Aorta (tissue), 5 donors: ENCODE results near the gene SHFL. TPM values are rescaled to one million over a fixed set of nuclear protein-coding genes. Genes with fewer than 3 reads are reported as not detected.

Experiments used
- ATAC-seq: fragments of 200-7000 bp; cut with Tn5 transposase; one replicate; pipeline ENCODE4 v1.9.1; 2022; ENCODE audit warnings: moderate library complexity; ENCODE audit not compliant: low FRiP score
- DNase-seq, 2 donors: peaks; one replicate each; pipeline ENCODE4 v3.0.0-alpha.2; 2020
- H3K27ac ChIP-seq, 2 donors: one replicate each; pipeline ENCODE4 v1.5.1; 2013; ENCODE audit warnings: low read length in 2 of 2, mild to moderate bottlenecking in 2 of 2, moderate library complexity in 2 of 2, control low read depth in 1 of 2, inconsistent platforms in 1 of 2, low read depth in 1 of 2
- H3K27me3 ChIP-seq, 2 donors: one replicate each; pipeline ENCODE4 v1.6.1; 2013; ENCODE audit warnings: control low read depth in 1 of 2, low read length in 1 of 2, mild to moderate bottlenecking in 1 of 2, moderate library complexity in 1 of 2; ENCODE audit not compliant: insufficient read depth in 2 of 2, control insufficient read depth in 1 of 2
- H3K36me3 ChIP-seq, 2 donors: one replicate each; pipeline ENCODE4 v1.6.1; 2013; ENCODE audit warnings: control low read depth in 1 of 2, low read length in 1 of 2, mild to moderate bottlenecking in 1 of 2; ENCODE audit not compliant: insufficient read depth in 2 of 2, control insufficient read depth in 1 of 2
- H3K4me1 ChIP-seq, 2 donors: one replicate each; pipeline ENCODE4 v1.6.1; 2013; ENCODE audit warnings: low read length in 2 of 2, control low read depth in 1 of 2, mild to moderate bottlenecking in 1 of 2, moderate library complexity in 1 of 2; ENCODE audit not compliant: insufficient read depth in 2 of 2, control insufficient read depth in 1 of 2
- H3K4me3 ChIP-seq, 2 donors: one replicate each; pipeline ENCODE4 v1.5.1; 2013; ENCODE audit warnings: low read length in 2 of 2, control low read depth in 1 of 2, mild to moderate bottlenecking in 1 of 2
- H3K9me3 ChIP-seq: one replicate; pipeline ENCODE4 v1.6.1; 2013; ENCODE audit warnings: mild to moderate bottlenecking, low read length; ENCODE audit not compliant: control insufficient read depth
- WGBS, 2 donors: extraction: QIAGEN DNeasy Blood & Tissue Kit; methylation state at CpG; one replicate each; pipeline ENCODE4 v1.1.7; 2013; 5-methylcytosine and 5-hydroxymethylcytosine counted together
- intact Hi-C, 2 donors: fragments of 100-400 bp; cut with DNase I; formaldehyde crosslinking; loops; one replicate each; pipeline versions ENCODE4 v1.14.2 to v1.15.0; 2022
- long read RNA-seq, 2 donors: library from polyadenylated mRNA; unstranded; transcript quantifications; one replicate each; pipeline ENCODE4 v2.0.0, GENCODE V29; 2020 to 2021
- polyA plus RNA-seq, 2 donors: library from polyadenylated mRNA; stranded (reverse); fragments of 200-250 nt; gene quantifications; one replicate each; pipeline ENCODE4 v1.2.3, GENCODE V29; 2013
- total RNA-seq, 2 donors: library from RNA; stranded (reverse); fragmentation: NEBNext Ultra II Directional; extraction: Animal tissue kit (Norgen Biotek cat#: 25700); gene quantifications; one replicate each; pipeline ENCODE4 v1.2.1, GENCODE V29; 2021
- donor health status: healthy with polysubstance abuse.
- donor health status: Bipolar disorder and iron deficiency.
- donor health status: DM: no; HTN: no; CAD: no.
- donor health status: DM: no; HTN: no; CAD: no.
- donor health status: DM: yes; HTN: yes; CAD: no.

SHFL gene
- total RNA-seq, result 10 to 100 TPM; 32.1 to 50.5 TPM
- polyA plus RNA-seq, result 10 to 100 TPM; 20.3 to 70.2 TPM
- long read RNA-seq, donor 1, transcript C19orf66-203 (7 exons, 2,079 nt), result minor isoform, 26 of 134 reads
- long read RNA-seq, donor 1, transcript C19orf66-201 (8 exons, 2,117 nt), result major isoform, 70 of 134 reads
- long read RNA-seq, donor 1, transcript C19orf66-209 (8 exons, 1,481 nt), result minor isoform, 8 of 134 reads
- long read RNA-seq, donor 1, partial matches to known transcripts, result 14 of 134 reads
- long read RNA-seq, donor 1, other reads (novel, unspliced or antisense), result 14 of 134 reads
- long read RNA-seq, donor 2, transcript C19orf66-203 (7 exons, 2,079 nt), result minor isoform, 15 of 50 reads
- long read RNA-seq, donor 2, transcript C19orf66-201 (8 exons, 2,117 nt), result major isoform, 16 of 50 reads
- long read RNA-seq, donor 2, partial matches to known transcripts, result 9 of 50 reads
- long read RNA-seq, donor 2, other reads (novel, unspliced or antisense), result 4 of 50 reads

- intact Hi-C loops, result no loop called here
- no peaks in the 10 kb centered on the region for H3K4me1 ChIP-seq
- DNase-seq, result peak; percentile 85 to 91
- no peaks in the 10 kb centered on the region for H3K9me3 ChIP-seq
- no peaks in the 10 kb centered on the region for H3K36me3 ChIP-seq
- H3K27ac ChIP-seq, result peak within 1 kb of the TSS; percentile 63 to 90
- 3 to 4% methylated on average over 79 to 81 of the region's 81 CpGs for WGBS, 2 donors
- no peaks in the 10 kb centered on the region for H3K27me3 ChIP-seq
- peak; percentile 94 for ATAC-seq
- H3K4me3 ChIP-seq, result peak within 1 kb of the TSS; percentile 88 to 91
Measured at GRCh38 chr19:10085641-10086590, at the start of gene SHFL. SHFL (plus strand) TSS chr19:10086317; CDS start chr19:10086428, 111 bp downstream.

GRCh38 chr19:10036601-10037071, 49.5 kb upstream of the SHFL start:
- H3K36me3 ChIP-seq, result no peaks in the 10 kb centered on the region
- ATAC-seq (no peak), DNase-seq (no peak)
- H3K4me3 ChIP-seq, result no peak overlapping the region
- peaks cover 7% of the 10 kb centered on the region for H3K9me3 ChIP-seq
- no peak overlapping the region for H3K27ac ChIP-seq
- no peaks in the 10 kb centered on the region for H3K4me1 ChIP-seq
- peaks cover 0 to 3% of the 10 kb centered on the region in 2 donors for H3K27me3 ChIP-seq
- intact Hi-C loops, result no loop called here
- WGBS, 2 donors, result 69 to 73% methylated on average over 5 of the region's 5 CpGs

GRCh38 chr19:10037367-10037766, 48.8 kb upstream of the SHFL start:
- Histone ChIP-seq H3K27ac (no peak overlapping the region), H3K9me3 (peaks cover 13% of the 10 kb centered on the region), H3K4me1 (no peaks in the 10 kb centered on the region), H3K4me3 (no peak overlapping the region), H3K36me3 (no peaks in the 10 kb centered on the region), H3K27me3 (peaks cover 0 to 3% of the 10 kb centered on the region in 2 donors)
- 59 to 66% methylated on average over 4 of the region's 4 CpGs for WGBS, 2 donors
- DNase-seq (no peak), ATAC-seq (no peak)
- intact Hi-C loops, result no loop called here

GRCh38 chr19:10037809-10038208, 48.3 kb upstream of the SHFL start:
- WGBS, 2 donors, result 68 to 70% methylated on average over 5 of the region's 5 CpGs
- H3K27ac ChIP-seq, result no peak overlapping the region
- DNase-seq, result no peak

GRCh38 chr19:10043286-10043927, 42.7 kb upstream of the SHFL start:
- Histone ChIP-seq H3K9me3 (peaks cover 33% of the 10 kb centered on the region), H3K27me3 (peaks cover 0 to 3% of the 10 kb centered on the region in 2 donors), H3K4me3 (no peak overlapping the region), H3K27ac (no peak overlapping the region), H3K4me1 (no peaks in the 10 kb centered on the region), H3K36me3 (no peaks in the 10 kb centered on the region)
- intact Hi-C loops, result no loop called here
- 73 to 75% methylated on average over 4 of the region's 4 CpGs for WGBS, 2 donors
- ATAC-seq (no peak), DNase-seq (no peak)

More at GRCh38 chr19:10037809-10038208, 48.3 kb upstream of the SHFL start:
- Histone ChIP-seq H3K4me1 (no peaks in the 10 kb centered on the region), H3K4me3 (no peak overlapping the region), H3K27me3 (peaks cover 0 to 3% of the 10 kb centered on the region in 2 donors), H3K36me3 (no peaks in the 10 kb centered on the region), H3K9me3 (peaks cover 17% of the 10 kb centered on the region)
- intact Hi-C loops, result no loop called here
- no peak for ATAC-seq

- peaks cover 33% of the 10 kb centered on the region for H3K9me3 ChIP-seq
- intact Hi-C loops, result no loop called here
- no peak overlapping the region for H3K4me3 ChIP-seq
- H3K27ac ChIP-seq, result no peak overlapping the region
- no peaks in the 10 kb centered on the region for H3K36me3 ChIP-seq
- DNase-seq (no peak), ATAC-seq (no peak)
- 82 to 83% methylated on average over 1 of the region's 1 CpG for WGBS, 2 donors
- H3K27me3 ChIP-seq, result peaks cover 0 to 1% of the 10 kb centered on the region in 2 donors
- H3K4me1 ChIP-seq, result no peaks in the 10 kb centered on the region
Measured at GRCh38 chr19:10044390-10044789, 41.7 kb upstream of the SHFL start.

- Histone ChIP-seq H3K27ac (no peak overlapping the region), H3K4me1 (no peaks in the 10 kb centered on the region), H3K36me3 (no peaks in the 10 kb centered on the region), H3K4me3 (no peak overlapping the region), H3K27me3 (no peaks in the 10 kb centered on the region), H3K9me3 (peaks cover 32% of the 10 kb centered on the region)
- DNase-seq (no peak), ATAC-seq (no peak)
- WGBS, 2 donors, result 50 to 53% methylated on average over 1 of the region's 1 CpG
- intact Hi-C loops, result no loop called here
Measured at GRCh38 chr19:10045371-10045770, 40.7 kb upstream of the SHFL start.

GRCh38 chr19:10049626-10050025, 36.5 kb upstream of the SHFL start:
- intact Hi-C loops, result no loop called here
- no peak for DNase-seq
- H3K36me3 ChIP-seq, result no peaks in the 10 kb centered on the region
- no peaks in the 10 kb centered on the region for H3K4me1 ChIP-seq
- no peak overlapping the region for H3K27ac ChIP-seq
- no peak for ATAC-seq
- 44 to 47% methylated on average over 2 of the region's 2 CpGs for WGBS, 2 donors
- H3K9me3 ChIP-seq, result peaks cover 6% of the 10 kb centered on the region
- H3K27me3 ChIP-seq, result no peaks in the 10 kb centered on the region
- H3K4me3 ChIP-seq, result no peak overlapping the region
